SK-N-SH (cell line): ENCODE measurements around the gene RASA3. TPM values are rescaled to one million over a fixed set of nuclear protein-coding genes. Genes with fewer than 3 reads are reported as not detected.

Experiments
- CTCF ChIA-PET: fragments of 300-600, 350-600 bp; formaldehyde crosslinking; extraction: SDS; loops from one replicate; lab custom pipeline; 2021; lab: Yijun Ruan, JAX
- POLR2A ChIA-PET: fragments of 350-600 bp; sonication (Branson Sonifier 250); formaldehyde crosslinking; extraction: SDS; loops from one replicate; lab custom pipeline; 2020; ENCODE audit warnings: antibody characterized with exemption, inconsistent platforms; lab: Yijun Ruan, JAX
- DNase-seq: peaks from one replicate; pipeline ENCODE4 v3.0.0; 2012
- H2AFZ ChIP-seq: fragments of 200-600 bp; sonication (generic); 2 replicates; pipeline ENCODE4 v1.8.1; 2016; ENCODE audit warnings: antibody characterized with exemption, mild to moderate bottlenecking, low read depth
- H3F3A ChIP-seq: fragments of 200-600 bp; sonication (generic); replicated peaks from 2 replicates; pipeline ENCODE3; 2016; ENCODE audit warnings: antibody characterized with exemption, mild to moderate bottlenecking; ENCODE audit not compliant: insufficient read depth
- H3K27ac ChIP-seq, 2 experiments: fragments of 200-500 bp in 1 of 2; fragments of 200-600 bp in 1 of 2; sonication (Bioruptor generic) in 1 of 2; sonication (generic), shearing (Covaris generic) in 1 of 2; 2 replicates each; pipeline versions ENCODE4 v1.5.1 to v1.6.1; 2014 to 2016; ENCODE audit warnings: low read depth in 2 of 2, inconsistent platforms in 1 of 2, low read length in 1 of 2, mild to moderate bottlenecking in 1 of 2, mixed read lengths in 1 of 2
- H3K27me3 ChIP-seq: fragments of 200-600 bp; sonication (generic), shearing (Covaris generic); 2 replicates; pipeline ENCODE4 v1.6.1; 2016; ENCODE audit warnings: mixed run types; ENCODE audit not compliant: insufficient read depth
- H3K36me3 ChIP-seq, 2 experiments: fragments of 200-500 bp in 1 of 2; fragments of 200-600 bp in 1 of 2; sonication (Bioruptor generic) in 1 of 2; sonication (generic) in 1 of 2; replicated peaks in 1 of 2; 2 replicates each; pipeline versions ENCODE3 to v1.5.1; 2014 to 2016; ENCODE audit warnings: low read length in 1 of 2, mild to moderate bottlenecking in 1 of 2; ENCODE audit not compliant: insufficient read depth in 2 of 2, control insufficient read depth in 1 of 2
- H3K4me1 ChIP-seq, 2 experiments: fragments of 200-500 bp in 1 of 2; fragments of 200-600 bp in 1 of 2; sonication (Bioruptor generic) in 1 of 2; sonication (generic), shearing (Covaris generic) in 1 of 2; 2 replicates each; pipeline versions ENCODE4 v1.5.1 to v1.6.1; 2014 to 2016; ENCODE audit warnings: low read depth in 1 of 2, low read length in 1 of 2, mixed run types in 1 of 2; ENCODE audit not compliant: insufficient read depth in 2 of 2, control insufficient read depth in 1 of 2
- H3K4me2 ChIP-seq: fragments of 200-600 bp; sonication (generic), shearing (Covaris generic); 2 replicates; pipeline ENCODE4 v1.6.1; 2017; ENCODE audit warnings: mixed run types
- H3K4me3 ChIP-seq, 2 experiments: fragments of 200-500 bp in 1 of 2; fragments of 200-600 bp in 1 of 2; sonication (Bioruptor generic) in 1 of 2; sonication (generic), shearing (Covaris generic) in 1 of 2; 2 replicates each; pipeline versions ENCODE4 v1.5.1 to v1.8.1; 2014 to 2016; ENCODE audit warnings: low read depth in 2 of 2, inconsistent platforms in 1 of 2, low read length in 1 of 2, mild to moderate bottlenecking in 1 of 2, mixed read lengths in 1 of 2, moderate library complexity in 1 of 2
- H3K79me2 ChIP-seq: fragments of 200-600 bp; sonication (generic); 2 replicates; pipeline ENCODE4 v1.8.1; 2017; ENCODE audit warnings: mild to moderate bottlenecking; ENCODE audit not compliant: insufficient read depth
- H3K9ac ChIP-seq: fragments of 200-600 bp; sonication (generic); 2 replicates; pipeline ENCODE4 v1.6.1; 2017; ENCODE audit warnings: mixed run types
- H3K9me2 ChIP-seq: fragments of 200-600 bp; sonication (generic); 2 replicates; pipeline ENCODE4 v1.6.1; 2017; ENCODE audit warnings: mixed run types
- H3K9me3 ChIP-seq: fragments of 200-600 bp; sonication (generic); 2 replicates; pipeline ENCODE4 v1.6.1; 2017; ENCODE audit warnings: mixed run types, mild to moderate bottlenecking, moderate library complexity
- H4K20me1 ChIP-seq: fragments of 200-600 bp; sonication (generic); 2 replicates; pipeline ENCODE4 v1.6.1; 2017; ENCODE audit warnings: mild to moderate bottlenecking, mixed run types; ENCODE audit not compliant: insufficient read depth
- EP300 ChIP-seq, 2 experiments: IDR thresholded peaks; 2 replicates each; pipeline versions ENCODE4 v1.4.0 to v1.6.1; 2012; ENCODE audit warnings: borderline replicate concordance in 1 of 2, low read depth in 1 of 2, low read length in 1 of 2
- EZH2phosphoT487 ChIP-seq: fragments of 200-600 bp; sonication (generic); IDR thresholded peaks from 2 replicates; pipeline ENCODE4 v1.6.1; 2017; ENCODE audit warnings: low read depth, mixed run types, mild to moderate bottlenecking, antibody characterized with exemption, moderate library complexity, borderline replicate concordance
- FOXJ3 ChIP-seq: sonication (generic); formaldehyde crosslinking; IDR thresholded peaks from 2 replicates; pipeline ENCODE4 v1.5.1; 2020; ENCODE audit warnings: mild to moderate bottlenecking, missing genetic modification reagents
- POLR2AphosphoS5 ChIP-seq: IDR thresholded peaks from 2 replicates; pipeline ENCODE4 v1.6.1; 2012; ENCODE audit warnings: low read depth, low read length
- RAD21 ChIP-seq: IDR thresholded peaks from 2 replicates; pipeline ENCODE4 v1.6.1; 2012; ENCODE audit warnings: mild to moderate bottlenecking, low read length
- RCOR1 ChIP-seq: fragments of 150-350 bp; IDR thresholded peaks from 2 replicates; pipeline ENCODE4 v1.6.1; 2017; ENCODE audit warnings: antibody characterized with exemption, low read length
- TAF1 ChIP-seq: IDR thresholded peaks from 2 replicates; pipeline ENCODE4 v1.6.1; 2012; ENCODE audit warnings: low read depth, mild to moderate bottlenecking, low read length, moderate library complexity, borderline replicate concordance
- WGBS: methylation state at CpG from one replicate; pipeline ENCODE4 v1.1.6; 2017; ENCODE audit warnings: low lambda C conversion rate; 5-methylcytosine and 5-hydroxymethylcytosine counted together
- polyA plus RNA-seq, 3 experiments: library from polyadenylated mRNA; depleted of rRNA; stranded (reverse); fragments of >200 nt; gene quantifications; 2 replicates each; pipeline ENCODE4 v1.2.3, GENCODE V29; 2012
- TF ChIP-seq, protein P1 (sequence below): IDR thresholded peaks from 2 replicates; pipeline ENCODE4 v1.4.0; 2012; ENCODE audit warnings: low read depth, borderline replicate concordance

The RASA3 gene
- polyA plus RNA-seq, 1 of the 3 experiments (the other 2 are of a cell fraction): 25.1 TPM

DNA sequence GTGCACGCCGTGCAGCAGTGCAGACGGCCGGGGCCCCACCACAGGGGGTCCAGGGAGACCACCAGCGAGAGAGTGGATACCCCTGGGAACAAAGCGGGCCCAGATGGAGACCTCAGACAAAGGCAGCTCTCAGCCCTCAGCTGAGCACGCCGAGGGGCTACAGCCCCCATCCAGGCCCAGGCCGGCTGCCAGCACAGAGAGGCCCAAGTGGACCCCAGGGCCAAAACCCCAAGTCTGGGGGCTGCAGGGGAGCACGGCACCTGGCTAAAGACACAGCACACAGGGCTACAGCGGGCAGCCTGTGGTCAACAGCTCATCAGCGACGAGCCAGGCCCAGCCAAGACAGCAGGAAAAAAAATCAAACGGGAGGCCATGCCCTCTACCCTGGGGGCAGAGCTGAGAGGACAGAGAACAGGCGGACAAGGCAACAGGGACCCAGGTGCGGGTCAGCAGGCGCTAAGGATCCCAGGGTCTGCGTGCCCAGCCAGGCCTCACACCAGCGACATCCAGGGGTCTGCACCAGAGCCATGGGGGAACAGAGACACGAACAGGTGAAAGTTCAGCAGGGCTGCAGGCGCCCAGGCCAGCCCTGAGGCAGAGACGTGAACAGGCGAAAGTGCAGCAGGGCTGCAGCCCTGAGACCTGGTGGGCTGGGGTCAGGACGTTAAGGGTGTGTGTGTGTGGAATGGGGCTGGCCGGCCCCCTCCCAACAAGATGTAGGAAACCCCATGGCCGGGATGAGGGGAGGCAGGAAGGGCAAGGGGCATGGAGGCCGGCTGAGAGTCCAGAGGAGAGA is 34.3 kb downstream of the RASA3 start:
- TF ChIP-seq EP300 (IDR thresholded peaks at IDR 0.05; ENCODE audit: borderline replicate concordance in 1 of 2, low read depth in 1 of 2, low read length in 1 of 2) (peak in 1 of 2 experiments; percentile 30; a peak in 1 of 4 replicates), RAD21 (peak; percentile 24; the same call in 1 of the 2 replicates), FOXJ3 (0 out of 2 replicates have a peak, but pooled peaks have one; percentile 49), RCOR1 (no peak)
- CTCF ChIA-PET: interaction anchor here (0.7 to 1.2 kb wide), 2 partner anchors 24 to 279 kb away, joined by 3 read pairs; no protein-coding TSS in a partner anchor
- DNase-seq: peak; percentile 83
- WGBS: 85% methylated on average over 14 of the region's 27 CpGs
- peaks cover 16% of the 10 kb centered on the region for H3F3A ChIP-seq
- H3K4me1 ChIP-seq: peaks cover 0 to 40% of the 10 kb centered on the region in 2 experiments; a peak in 1 of 4 replicates
- no peaks in the 10 kb centered on the region for H3K27me3 ChIP-seq
- POLR2A ChIA-PET: interaction anchor here (0.9 to 1.1 kb wide), 3 partner anchors 11 to 26 kb away, joined by 3 to 5 read pairs (median 3); no protein-coding TSS in a partner anchor
- H3K9me2 ChIP-seq: no peaks in the 10 kb centered on the region
- H3K36me3 ChIP-seq: peaks cover 0 to 8% of the 10 kb centered on the region in 2 experiments
- H4K20me1 ChIP-seq: peaks cover 60% of the 10 kb centered on the region
- H2AFZ ChIP-seq: no peak overlapping the region
- peak overlapping the region; percentile 14; the same call in 1 of the 2 replicates for H3K9ac ChIP-seq
- no peaks in the 10 kb centered on the region for H3K9me3 ChIP-seq
- no peak overlapping the region for H3K4me3 ChIP-seq
- peaks cover 95% of the 10 kb centered on the region for H3K79me2 ChIP-seq
- H3K27ac ChIP-seq: peak overlapping the region; percentile 46 to 78; a peak in 3 of 4 replicates
- 0 out of 2 replicates have a peak overlapping the region, but pooled peaks have one; percentile 11 for H3K4me2 ChIP-seq

DNA sequence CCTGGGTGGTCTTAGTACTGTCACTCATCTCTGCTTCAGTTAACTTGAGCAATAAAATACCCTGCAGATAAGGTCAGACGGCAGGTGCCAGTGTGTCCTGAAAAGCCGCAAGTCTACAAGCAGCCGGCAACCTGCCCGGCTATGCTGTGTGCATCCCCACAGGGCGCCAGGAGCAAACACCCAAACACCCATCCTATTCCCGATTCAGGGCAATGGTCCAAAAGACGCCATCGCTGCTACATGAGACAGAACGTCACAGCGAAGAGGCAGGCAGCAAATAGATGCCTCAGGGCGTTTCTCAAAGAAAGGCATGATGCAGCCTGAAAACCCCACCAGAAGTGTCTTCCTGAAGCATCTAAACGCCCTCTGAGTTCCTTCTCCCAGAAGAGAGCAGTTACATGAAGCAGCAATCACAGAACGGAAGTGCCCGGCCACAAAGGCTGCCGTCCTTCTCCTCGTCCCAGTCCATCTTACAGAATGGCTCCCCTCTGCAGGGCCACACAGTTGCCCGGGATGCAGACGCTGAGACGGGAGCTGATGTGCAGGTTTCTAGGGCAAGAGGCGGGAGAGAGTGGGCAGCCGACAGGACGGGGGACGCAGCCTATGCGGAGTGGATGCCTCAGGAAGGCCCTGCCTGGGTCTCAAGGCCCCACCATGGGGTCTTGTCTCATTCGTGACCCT is 35.1 kb downstream of the RASA3 start:
- Histone ChIP-seq H3K4me2 (no peak overlapping the region), H3K9me2 (no peaks in the 10 kb centered on the region), H3F3A (peaks cover 16% of the 10 kb centered on the region), H2AFZ (no peak overlapping the region), H3K27ac (peak overlapping the region in 1 of 2 experiments; percentile 78; a peak in 2 of 4 replicates), H3K36me3 (peaks cover 0 to 8% of the 10 kb centered on the region in 2 experiments), H3K9me3 (no peaks in the 10 kb centered on the region), H3K27me3 (no peaks in the 10 kb centered on the region), H3K4me1 (peaks cover 0 to 40% of the 10 kb centered on the region in 2 experiments; a peak in 1 of 4 replicates), H3K9ac (no peak overlapping the region), H4K20me1 (peaks cover 53% of the 10 kb centered on the region), H3K79me2 (peaks cover 95% of the 10 kb centered on the region), H3K4me3 (no peak overlapping the region)
- ChIA-PET CTCF (interaction anchor here (1.2 kb wide), 1 partner anchor 25 kb away, joined by 3 read pairs; no protein-coding TSS in a partner anchor), POLR2A (interaction anchor here (0.9 to 1.1 kb wide), 2 partner anchors 12 to 25 kb away, joined by 3 to 5 read pairs; no protein-coding TSS in a partner anchor)
- WGBS: 95% methylated on average over 17 of the region's 25 CpGs
- peak; percentile 59 for DNase-seq
- no peak for TF ChIP-seq POLR2AphosphoS5
- no peak for TF ChIP-seq EZH2phosphoT487
- no peak for TF ChIP-seq TAF1
- TF ChIP-seq, protein P1, sequence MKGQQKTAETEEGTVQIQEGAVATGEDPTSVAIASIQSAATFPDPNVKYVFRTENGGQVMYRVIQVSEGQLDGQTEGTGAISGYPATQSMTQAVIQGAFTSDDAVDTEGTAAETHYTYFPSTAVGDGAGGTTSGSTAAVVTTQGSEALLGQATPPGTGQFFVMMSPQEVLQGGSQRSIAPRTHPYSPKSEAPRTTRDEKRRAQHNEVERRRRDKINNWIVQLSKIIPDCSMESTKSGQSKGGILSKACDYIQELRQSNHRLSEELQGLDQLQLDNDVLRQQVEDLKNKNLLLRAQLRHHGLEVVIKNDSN: no peak
